HEK293T (cell line): ENCODE results near the gene SGCE.

Experiments
- ARNT ChIP-seq: fragments of 450-650 bp; IDR thresholded peaks from 2 replicates; pipeline ENCODE4 v1.6.1; 2017; ENCODE audit warnings: mild to moderate bottlenecking
- ELF4 ChIP-seq: fragments of 450-650 bp; IDR thresholded peaks from 2 replicates; pipeline ENCODE4 v1.6.1; 2017; ENCODE audit warnings: antibody characterized with exemption
- FOXK2 ChIP-seq: fragments of 450-650 bp; IDR thresholded peaks from 2 replicates; pipeline ENCODE4 v1.6.1; 2016; ENCODE audit warnings: mild to moderate bottlenecking
- HDGF ChIP-seq: fragments of 450-650 bp; IDR thresholded peaks from 2 replicates; pipeline ENCODE4 v1.6.1; 2017; ENCODE audit warnings: antibody characterized with exemption, borderline replicate concordance
- LEF1 ChIP-seq: fragments of 450-650 bp; IDR thresholded peaks from 2 replicates; pipeline ENCODE4 v1.6.1; 2017; ENCODE audit warnings: mild to moderate bottlenecking, borderline replicate concordance
- PKNOX1 ChIP-seq: fragments of 450-650 bp; IDR thresholded peaks from 2 replicates; pipeline ENCODE4 v1.6.1; 2016
- SP1 ChIP-seq: fragments of 450-650 bp; IDR thresholded peaks from 2 replicates; pipeline ENCODE4 v1.6.1; 2017
- SUZ12 ChIP-seq: fragments of 450-650 bp; IDR thresholded peaks from 2 replicates; pipeline ENCODE4 v1.6.1; 2016; ENCODE audit warnings: mild to moderate bottlenecking
- ZNF384 ChIP-seq: fragments of 450-650 bp; IDR thresholded peaks from 2 replicates; pipeline ENCODE4 v1.6.1; 2016

DNA sequence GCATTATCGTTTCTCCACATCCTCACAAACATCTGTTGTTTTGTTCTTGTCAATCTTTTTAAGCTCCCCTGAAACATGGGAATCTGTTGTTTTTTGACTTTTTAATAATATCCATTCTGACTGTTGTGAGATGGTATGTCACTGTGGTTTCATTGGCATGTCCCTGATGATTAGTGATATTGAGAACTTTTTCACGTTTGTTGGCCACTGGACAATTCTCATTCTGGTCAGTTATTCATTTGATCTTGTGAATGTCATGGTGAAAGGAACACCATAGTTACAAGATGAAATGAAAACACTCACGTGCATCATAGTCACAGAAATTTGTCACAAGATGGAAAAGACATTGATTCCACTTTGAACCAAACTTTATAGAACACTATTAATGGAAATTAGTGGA, 20.5 kb upstream of the SGCE start:
- TF ChIP-seq FOXK2 (no peak), PKNOX1 (no peak), ZNF384 (no peak), SP1 (no peak), ELF4 (no peak), LEF1 (no peak), HDGF (no peak), SUZ12 (no peak), ARNT (no peak)
